Measurements from ENCODE around the gene MAN1A2. TPM values are rescaled to one million over a fixed set of nuclear protein-coding genes. Genes with fewer than 3 reads are reported as not detected.

MAN1A2 gene
- total RNA-seq, 4 donors from 2014 or later = 55.0 to 84.2 (median 79.8) TPM

DNA sequence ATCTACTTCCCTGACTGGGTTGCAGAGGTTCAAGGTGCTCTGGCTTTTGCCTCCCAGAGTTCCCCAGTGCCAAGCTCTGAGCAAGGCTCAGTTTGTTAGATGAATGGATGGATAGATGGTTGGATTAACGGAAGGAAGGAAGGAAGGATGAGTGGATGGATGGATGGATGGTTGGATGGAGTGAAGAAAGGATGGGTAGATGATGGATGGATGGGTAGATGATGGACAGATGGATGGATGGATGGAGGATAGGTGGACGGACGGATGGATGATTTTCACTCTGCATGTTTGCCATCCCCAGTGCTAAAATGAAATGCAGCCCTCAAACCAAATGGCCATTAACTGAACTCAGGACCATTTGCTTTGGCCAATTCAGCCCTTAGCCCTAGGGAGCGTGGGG lies 211.2 kb downstream of the MAN1A2 start:
- no peak for TF ChIP-seq POLR2A (IDR thresholded peaks at IDR 0.05)
- TF ChIP-seq, protein P1, sequence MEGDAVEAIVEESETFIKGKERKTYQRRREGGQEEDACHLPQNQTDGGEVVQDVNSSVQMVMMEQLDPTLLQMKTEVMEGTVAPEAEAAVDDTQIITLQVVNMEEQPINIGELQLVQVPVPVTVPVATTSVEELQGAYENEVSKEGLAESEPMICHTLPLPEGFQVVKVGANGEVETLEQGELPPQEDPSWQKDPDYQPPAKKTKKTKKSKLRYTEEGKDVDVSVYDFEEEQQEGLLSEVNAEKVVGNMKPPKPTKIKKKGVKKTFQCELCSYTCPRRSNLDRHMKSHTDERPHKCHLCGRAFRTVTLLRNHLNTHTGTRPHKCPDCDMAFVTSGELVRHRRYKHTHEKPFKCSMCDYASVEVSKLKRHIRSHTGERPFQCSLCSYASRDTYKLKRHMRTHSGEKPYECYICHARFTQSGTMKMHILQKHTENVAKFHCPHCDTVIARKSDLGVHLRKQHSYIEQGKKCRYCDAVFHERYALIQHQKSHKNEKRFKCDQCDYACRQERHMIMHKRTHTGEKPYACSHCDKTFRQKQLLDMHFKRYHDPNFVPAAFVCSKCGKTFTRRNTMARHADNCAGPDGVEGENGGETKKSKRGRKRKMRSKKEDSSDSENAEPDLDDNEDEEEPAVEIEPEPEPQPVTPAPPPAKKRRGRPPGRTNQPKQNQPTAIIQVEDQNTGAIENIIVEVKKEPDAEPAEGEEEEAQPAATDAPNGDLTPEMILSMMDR (IDR thresholded peaks at IDR 0.05) = no peak
- Histone ChIP-seq H3K4me1 (peaks cover 0 to 9% of the 10 kb centered on the region in 2 donors), H3K36me3 (no peaks in the 10 kb centered on the region), H3K4me3 (replicated peaks in 1 of 3) (no peak overlapping the region), H3K27ac (no peak overlapping the region), H3K9me3 (no peaks in the 10 kb centered on the region), H3K27me3 (no peaks in the 10 kb centered on the region)
- intact Hi-C loops (cut with DNase I) = no loop called here
- DNase-seq = no peak
- WGBS, 2 donors = 92 to 100% methylated on average over 4 of the region's 4 CpGs

Other genes with a start within 250 kb of the MAN1A2 start
- 1 to 10 TPM; 5.1 to 7.3 (median 6.3) TPM for gene TRIM45, start 245.7 kb upstream of the MAN1A2 start, total RNA-seq
- not detected for gene VTCN1, start 156.5 kb upstream of the MAN1A2 start, total RNA-seq
- gene TENT5C, start 238.6 kb downstream of the MAN1A2 start, total RNA-seq = 10 to 100 TPM; 14.8 to 30.4 (median 22.2) TPM